ENCODE data around the gene RGL1.
"Not testable (repeated sequence)": the region's sequence is repeated elsewhere in the genome, so short reads cannot be mapped to it uniquely, and the experiment has no call there.

The RGL1 gene

GRCh38 chr1:183804916-183805841 is at the start of gene RGL1:
Gene RGL1 (plus strand): TSS chr1:183805120. CDS start chr1:183805298, 178 bp downstream.
- DNase-seq (ENCODE audit: low read depth in 4 of 4, low spot score in 1 of 4), result peak in 1 of 4 experiments; percentile 8

- no peak for DNase-seq (ENCODE audit: low read depth in 4 of 4, low spot score in 1 of 4)
Measured at GRCh38 chr1:183756326-183756725, 48.6 kb upstream of the RGL1 start.

- no peak for DNase-seq (ENCODE audit: low read depth in 4 of 4, low spot score in 1 of 4)
Measured at GRCh38 chr1:183757061-183757460, 47.9 kb upstream of the RGL1 start.

GRCh38 chr1:183758913-183759312 is 46.0 kb upstream of the RGL1 start:
- no peak for DNase-seq (ENCODE audit: low read depth in 4 of 4, low spot score in 1 of 4)

GRCh38 chr1:183760661-183761060 is 44.3 kb upstream of the RGL1 start:
- no peak for DNase-seq (ENCODE audit: low read depth in 4 of 4, low spot score in 1 of 4)

GRCh38 chr1:183761871-183762270 is 43.0 kb upstream of the RGL1 start:
- DNase-seq (ENCODE audit: low read depth in 4 of 4, low spot score in 1 of 4), result no peak

- not testable (repeated sequence) for DNase-seq (ENCODE audit: low read depth in 4 of 4, low spot score in 1 of 4)
Measured at GRCh38 chr1:183762856-183763255, 42.1 kb upstream of the RGL1 start.

GRCh38 chr1:183764981-183765380 is 39.9 kb upstream of the RGL1 start:
- no peak for DNase-seq (ENCODE audit: low read depth in 4 of 4, low spot score in 1 of 4)

GRCh38 chr1:183769956-183770815 is 34.7 kb upstream of the RGL1 start:
- no peak for DNase-seq (ENCODE audit: low read depth in 4 of 4, low spot score in 1 of 4)

- DNase-seq (ENCODE audit: low read depth in 4 of 4, low spot score in 1 of 4), result no peak
Measured at GRCh38 chr1:183770816-183771128, 34.1 kb upstream of the RGL1 start.

GRCh38 chr1:183773482-183774274 is 31.2 kb upstream of the RGL1 start:
- no peak for DNase-seq (ENCODE audit: low read depth in 4 of 4, low spot score in 1 of 4)

- no peak for DNase-seq (ENCODE audit: low read depth in 4 of 4, low spot score in 1 of 4)
Measured at GRCh38 chr1:183774938-183775337, 30.0 kb upstream of the RGL1 start.

- no peak for DNase-seq (ENCODE audit: low read depth in 4 of 4, low spot score in 1 of 4)
Measured at GRCh38 chr1:183776731-183777130, 28.2 kb upstream of the RGL1 start.

GRCh38 chr1:183777328-183777727 is 27.6 kb upstream of the RGL1 start:
- DNase-seq (ENCODE audit: low read depth in 4 of 4, low spot score in 1 of 4), result no peak

- DNase-seq (ENCODE audit: low read depth in 4 of 4, low spot score in 1 of 4), result no peak
Measured at GRCh38 chr1:183778045-183778444, 26.9 kb upstream of the RGL1 start.

GRCh38 chr1:183778568-183779433 is 26.1 kb upstream of the RGL1 start:
- no peak for DNase-seq (ENCODE audit: low read depth in 4 of 4, low spot score in 1 of 4)

GRCh38 chr1:183780159-183780558 is 24.8 kb upstream of the RGL1 start:
- DNase-seq (ENCODE audit: low read depth in 4 of 4, low spot score in 1 of 4), result no peak

- DNase-seq (ENCODE audit: low read depth in 4 of 4, low spot score in 1 of 4), result no peak
Measured at GRCh38 chr1:183780757-183781156, 24.2 kb upstream of the RGL1 start.

GRCh38 chr1:183783342-183783741 is 21.6 kb upstream of the RGL1 start:
- DNase-seq (ENCODE audit: low read depth in 4 of 4, low spot score in 1 of 4), result no peak
